Subcutaneous abdominal adipose tissue (tissue), 5 donors: ENCODE measurements around the gene CSDE1.

Experiments used
- H3K27ac ChIP-seq: one replicate; pipeline ENCODE4 v1.7.0; 2013; ENCODE audit warnings: low read depth, mild to moderate bottlenecking, inconsistent platforms, low read length, moderate library complexity
- H3K27me3 ChIP-seq, 5 donors: one replicate each; pipeline ENCODE4 v1.7.0; 2013; ENCODE audit warnings: low read length in 5 of 5, inconsistent platforms in 1 of 5; ENCODE audit not compliant: control insufficient read depth in 5 of 5, insufficient read depth in 4 of 5
- H3K36me3 ChIP-seq, 5 donors: one replicate each; pipeline ENCODE4 v1.7.0; 2013; ENCODE audit warnings: low read length in 5 of 5; ENCODE audit not compliant: control insufficient read depth in 5 of 5, insufficient read depth in 5 of 5
- H3K4me1 ChIP-seq, 5 donors: one replicate each; pipeline ENCODE4 v1.7.0; 2013; ENCODE audit warnings: low read length in 5 of 5, mild to moderate bottlenecking in 3 of 5, moderate library complexity in 1 of 5; ENCODE audit not compliant: control insufficient read depth in 5 of 5, insufficient read depth in 5 of 5
- H3K4me3 ChIP-seq, 5 donors: one replicate each; pipeline ENCODE4 v1.7.0; 2013; ENCODE audit warnings: low read length in 5 of 5, low read depth in 1 of 5
- H3K9ac ChIP-seq, 5 donors: one replicate each; pipeline ENCODE4 v1.7.0; 2013; ENCODE audit warnings: low read length in 5 of 5, mild to moderate bottlenecking in 4 of 5, moderate library complexity in 3 of 5
- H3K9me3 ChIP-seq, 5 donors: one replicate each; pipeline ENCODE4 v1.7.0; 2013; ENCODE audit warnings: low read length in 5 of 5; ENCODE audit not compliant: control insufficient read depth in 5 of 5
- donor health status: healthy.
- donor health status: healthy.
- donor health status: healthy.
- donor health status: healthy.
- donor health status: healthy.

The CSDE1 gene

GRCh38 chr1:114707604-114708003 is 50.2 kb downstream of the CSDE1 start:
- Histone ChIP-seq H3K4me1 (peaks cover 0 to 9% (median 0%) of the 10 kb centered on the region in 5 donors), H3K9ac (no peak overlapping the region), H3K36me3 (peaks cover 48 to 66% (median 58%) of the 10 kb centered on the region in 5 donors), H3K27ac (no peak overlapping the region), H3K27me3 (no peaks in the 10 kb centered on the region), H3K9me3 (no peaks in the 10 kb centered on the region), H3K4me3 (no peak overlapping the region)

- H3K27me3 ChIP-seq, result no peaks in the 10 kb centered on the region
- H3K36me3 ChIP-seq, result peaks cover 21 to 30% (median 24%) of the 10 kb centered on the region in 5 donors
- H3K4me1 ChIP-seq, result peaks cover 0 to 9% (median 4%) of the 10 kb centered on the region in 5 donors
- no peaks in the 10 kb centered on the region for H3K9me3 ChIP-seq
- H3K9ac ChIP-seq, result no peak overlapping the region
- no peak overlapping the region for H3K4me3 ChIP-seq
- H3K27ac ChIP-seq, result no peak overlapping the region
Measured at GRCh38 chr1:114703242-114703641, 54.5 kb downstream of the CSDE1 start.

GRCh38 chr1:114702737-114703136 is 55.0 kb downstream of the CSDE1 start:
- Histone ChIP-seq H3K9me3 (no peaks in the 10 kb centered on the region), H3K36me3 (peaks cover 16 to 25% (median 19%) of the 10 kb centered on the region in 5 donors), H3K9ac (no peak overlapping the region), H3K4me3 (no peak overlapping the region), H3K4me1 (peaks cover 0 to 9% (median 4%) of the 10 kb centered on the region in 5 donors), H3K27me3 (no peaks in the 10 kb centered on the region), H3K27ac (no peak overlapping the region)

DNA sequence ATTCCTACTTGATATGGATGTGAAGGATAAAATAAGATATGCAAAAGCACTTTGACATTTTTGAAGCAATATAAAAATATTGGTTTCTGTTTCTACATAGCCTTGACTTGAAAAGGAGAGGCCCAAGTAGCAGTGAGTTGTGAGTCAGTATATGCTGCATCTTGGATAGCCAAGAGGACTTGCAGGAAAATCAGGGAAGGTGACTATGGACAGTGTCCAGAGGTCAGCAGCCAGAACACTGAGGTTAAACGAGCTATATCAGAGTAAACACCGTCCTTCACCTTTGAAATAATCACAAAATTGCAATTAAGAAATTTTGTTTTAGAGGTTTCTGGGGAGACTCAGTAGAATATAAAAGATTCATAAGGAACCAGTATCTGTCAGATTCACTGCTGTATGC is 55.9 kb downstream of the CSDE1 start:
- Histone ChIP-seq H3K27me3 (no peaks in the 10 kb centered on the region), H3K36me3 (peaks cover 8 to 17% (median 11%) of the 10 kb centered on the region in 5 donors), H3K4me3 (no peak overlapping the region), H3K9me3 (no peaks in the 10 kb centered on the region), H3K27ac (no peak overlapping the region), H3K9ac (no peak overlapping the region), H3K4me1 (peaks cover 0 to 9% (median 4%) of the 10 kb centered on the region in 5 donors)

- peaks cover 0 to 9% (median 4%) of the 10 kb centered on the region in 5 donors for H3K4me1 ChIP-seq
- no peaks in the 10 kb centered on the region for H3K9me3 ChIP-seq
- no peaks in the 10 kb centered on the region for H3K36me3 ChIP-seq
- H3K9ac ChIP-seq, result no peak overlapping the region
- no peak overlapping the region for H3K27ac ChIP-seq
- H3K4me3 ChIP-seq, result no peak overlapping the region
- no peaks in the 10 kb centered on the region for H3K27me3 ChIP-seq
Measured at GRCh38 chr1:114700036-114700600, 57.7 kb downstream of the CSDE1 start.

GRCh38 chr1:114696810-114697209 is 61.0 kb downstream of the CSDE1 start:
- Histone ChIP-seq H3K4me3 (no peak overlapping the region), H3K36me3 (no peaks in the 10 kb centered on the region), H3K27me3 (no peaks in the 10 kb centered on the region), H3K4me1 (peaks cover 0 to 4% (median 0%) of the 10 kb centered on the region in 5 donors), H3K9me3 (no peaks in the 10 kb centered on the region), H3K9ac (no peak overlapping the region), H3K27ac (no peak overlapping the region)

DNA sequence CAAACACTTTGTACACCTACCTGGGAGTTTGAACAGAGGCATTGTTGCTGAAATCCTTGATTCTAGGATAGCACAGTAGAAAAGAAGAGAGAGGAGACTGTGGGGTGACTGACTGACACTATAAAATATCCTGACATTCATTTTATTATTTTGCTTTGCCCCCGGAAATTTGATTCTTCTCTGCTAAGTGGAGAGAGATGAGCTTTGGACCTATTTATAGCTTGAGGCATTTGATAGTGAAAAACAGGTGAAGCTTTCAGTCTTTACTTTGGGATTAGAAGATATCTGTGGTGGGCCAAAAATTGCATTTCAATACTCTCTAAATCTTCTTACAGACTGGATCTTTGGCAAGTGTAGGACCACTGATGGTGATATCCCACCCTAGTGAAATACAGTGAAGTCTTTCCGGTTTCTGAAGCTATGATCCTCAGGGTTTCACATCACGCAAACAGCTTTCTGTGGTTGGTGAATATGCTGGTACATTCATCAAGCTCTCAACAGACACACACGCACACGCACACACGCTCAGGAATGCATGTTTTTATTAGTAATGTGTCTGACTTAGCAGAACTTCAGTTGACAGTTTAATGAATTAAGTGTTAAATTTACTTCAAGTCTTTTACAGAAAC is 62.2 kb downstream of the CSDE1 start, which contains the start of gene AMPD1:
AMPD1 (minus strand) TSS at position 117 of the 629 bp plus-strand sequence; CDS start at position 42, 75 bp downstream.
- H3K4me1 ChIP-seq, result peaks cover 0 to 4% (median 0%) of the 10 kb centered on the region in 5 donors
- no peak within 1 kb of the TSS for H3K4me3 ChIP-seq
- H3K27ac ChIP-seq, result no peak within 1 kb of the TSS
- H3K9me3 ChIP-seq, result no peaks in the 10 kb centered on the region
- no peaks in the 10 kb centered on the region for H3K36me3 ChIP-seq
- no peak within 1 kb of the TSS for H3K9ac ChIP-seq
- no peaks in the 10 kb centered on the region for H3K27me3 ChIP-seq

DNA sequence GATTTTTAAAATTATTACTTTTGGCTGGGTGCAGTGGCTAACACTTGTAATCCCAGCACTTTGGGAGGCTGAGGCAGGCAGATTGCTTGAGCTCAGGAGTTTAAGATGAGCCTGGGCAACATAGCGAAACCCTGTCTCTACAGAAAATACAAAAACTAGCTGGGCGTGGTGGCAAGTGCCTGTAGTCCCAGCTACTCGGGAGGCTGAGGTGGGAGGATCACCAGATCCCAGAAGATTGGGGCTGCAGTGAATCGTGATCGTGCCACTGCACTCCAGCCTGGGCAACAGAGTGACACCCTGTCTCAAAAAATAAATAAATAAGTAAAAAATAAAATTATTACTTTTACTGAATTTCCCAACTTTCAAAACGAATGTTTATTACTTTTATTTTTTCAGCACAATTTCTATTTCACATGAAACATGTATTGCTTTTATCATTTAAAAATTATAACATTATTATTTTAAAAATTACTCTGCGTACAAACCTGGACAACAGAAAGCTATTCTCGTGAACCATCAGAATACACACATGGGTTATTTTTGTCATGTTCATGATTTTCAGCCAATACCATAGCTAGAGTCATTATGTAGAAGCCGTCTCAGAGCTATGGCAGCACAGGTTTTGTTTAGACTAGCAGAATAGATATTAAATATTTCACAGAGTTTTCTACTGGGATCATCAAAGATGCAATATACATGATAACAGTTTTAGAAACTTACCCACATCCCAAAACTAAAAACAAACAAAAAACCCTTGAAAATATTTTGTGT is 63.1 kb downstream of the CSDE1 start:
- no peak overlapping the region for H3K4me3 ChIP-seq
- no peaks in the 10 kb centered on the region for H3K9me3 ChIP-seq
- H3K27ac ChIP-seq, result no peak overlapping the region

GRCh38 chr1:114692947-114693346 is 64.8 kb downstream of the CSDE1 start:
- H3K4me1 ChIP-seq, result no peaks in the 10 kb centered on the region
- no peak overlapping the region for H3K4me3 ChIP-seq
- no peaks in the 10 kb centered on the region for H3K9me3 ChIP-seq
- no peaks in the 10 kb centered on the region for H3K36me3 ChIP-seq
- peaks cover 0 to 3% (median 0%) of the 10 kb centered on the region in 5 donors for H3K27me3 ChIP-seq
- H3K9ac ChIP-seq, result no peak overlapping the region
- no peak overlapping the region for H3K27ac ChIP-seq

More for the DNA sequence above, 63.1 kb downstream of the CSDE1 start:
- no peaks in the 10 kb centered on the region for H3K27me3 ChIP-seq
- H3K9ac ChIP-seq, result no peak overlapping the region
- no peaks in the 10 kb centered on the region for H3K4me1 ChIP-seq
- H3K36me3 ChIP-seq, result no peaks in the 10 kb centered on the region

DNA sequence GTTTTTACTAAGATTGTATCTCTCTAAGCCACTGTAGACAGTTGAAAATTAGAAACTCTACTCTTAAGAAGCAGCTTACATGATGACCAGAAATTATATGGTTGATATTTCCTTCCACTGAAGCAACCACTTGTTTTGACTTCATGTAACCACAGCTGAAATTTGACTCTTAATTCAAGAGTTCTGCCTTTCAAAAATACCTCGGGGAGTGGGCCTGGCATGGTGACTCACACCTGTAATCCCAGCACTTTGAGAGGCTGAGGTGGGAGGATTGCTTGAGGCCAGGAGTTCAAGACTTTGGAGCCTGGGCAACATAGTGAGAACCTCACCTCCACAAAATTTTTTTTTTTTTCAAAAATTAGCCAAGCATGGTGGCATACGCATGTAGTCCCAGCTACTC is 66.7 kb downstream of the CSDE1 start:
- Histone ChIP-seq H3K36me3 (no peaks in the 10 kb centered on the region), H3K9me3 (no peaks in the 10 kb centered on the region), H3K27ac (no peak overlapping the region), H3K27me3 (peaks cover 0 to 3% (median 0%) of the 10 kb centered on the region in 5 donors), H3K4me3 (no peak overlapping the region), H3K4me1 (no peaks in the 10 kb centered on the region), H3K9ac (no peak overlapping the region)
